ENCODE measurements around the gene GM2A.
"Not testable (repeated sequence)": the region's sequence is repeated elsewhere in the genome, so short reads cannot be mapped to it uniquely, and the experiment has no call there.

Gene GM2A

GRCh38 chr5:151233616-151234085, 19.3 kb upstream of the GM2A start:
- H2AFZ ChIP-seq (ENCODE audit: low read depth, low read length) = no peak overlapping the region
- H3K27me3 ChIP-seq (ENCODE audit: control insufficient read depth in 1 of 2, insufficient read depth in 1 of 2, low read length in 2 of 2) = peaks cover 12 to 41% of the 10 kb centered on the region in 2 experiments
- H3K4me3 ChIP-seq (ENCODE audit: insufficient read depth in 1 of 2, low read depth in 1 of 2, low read length in 2 of 2) = no peak overlapping the region
- no peak for DNase-seq
- no peak overlapping the region for H2BK12ac ChIP-seq (ENCODE audit: low read length in 2 of 2)
- no peak overlapping the region for H3K9ac ChIP-seq (ENCODE audit: low read length)
- no peaks in the 10 kb centered on the region for H3K36me3 ChIP-seq (ENCODE audit: control insufficient read depth in 1 of 2, insufficient read depth in 2 of 2, low read depth in 1 of 2, low read length in 2 of 2)
- no peak overlapping the region for H3K18ac ChIP-seq (ENCODE audit: low read depth in 1 of 2, low read length in 2 of 2)
- no peak overlapping the region for H2BK120ac ChIP-seq (ENCODE audit: low read depth, low read length)
- H2BK15ac ChIP-seq (ENCODE audit: low read depth, poor library complexity, severe bottlenecking) = no peak overlapping the region
- H4K91ac ChIP-seq (ENCODE audit: low read length) = no peak overlapping the region
- H2BK5ac ChIP-seq (ENCODE audit: low read depth, low read length, poor library complexity, severe bottlenecking) = no peak overlapping the region
- no peaks in the 10 kb centered on the region for H3K4me1 ChIP-seq (ENCODE audit: control insufficient read depth, insufficient read depth, low read depth, low read length)
- no peak overlapping the region for H4K8ac ChIP-seq (ENCODE audit: low read length)
- H3K9me3 ChIP-seq (ENCODE audit: control insufficient read depth, low read length) = no peaks in the 10 kb centered on the region
- no peak overlapping the region for H3K27ac ChIP-seq (ENCODE audit: low read length, poor library complexity, severe bottlenecking)
- H2AK5ac ChIP-seq (ENCODE audit: low read length, severe bottlenecking) = no peak overlapping the region
- H3K14ac ChIP-seq (ENCODE audit: low read length in 2 of 2) = no peak overlapping the region
- H3K23ac ChIP-seq (ENCODE audit: low read length in 2 of 2) = no peak overlapping the region
- H3K4ac ChIP-seq (ENCODE audit: low read depth in 1 of 2, low read length in 2 of 2) = no peak overlapping the region
- WGBS = 96% methylated on average over 8 of the region's 8 CpGs
- no peak overlapping the region for H3K4me2 ChIP-seq (ENCODE audit: low read length, poor library complexity, severe bottlenecking)
- H3K79me1 ChIP-seq (replicated peaks; ENCODE audit: low read length, poor library complexity, severe bottlenecking) = no peaks in the 10 kb centered on the region

DNA sequence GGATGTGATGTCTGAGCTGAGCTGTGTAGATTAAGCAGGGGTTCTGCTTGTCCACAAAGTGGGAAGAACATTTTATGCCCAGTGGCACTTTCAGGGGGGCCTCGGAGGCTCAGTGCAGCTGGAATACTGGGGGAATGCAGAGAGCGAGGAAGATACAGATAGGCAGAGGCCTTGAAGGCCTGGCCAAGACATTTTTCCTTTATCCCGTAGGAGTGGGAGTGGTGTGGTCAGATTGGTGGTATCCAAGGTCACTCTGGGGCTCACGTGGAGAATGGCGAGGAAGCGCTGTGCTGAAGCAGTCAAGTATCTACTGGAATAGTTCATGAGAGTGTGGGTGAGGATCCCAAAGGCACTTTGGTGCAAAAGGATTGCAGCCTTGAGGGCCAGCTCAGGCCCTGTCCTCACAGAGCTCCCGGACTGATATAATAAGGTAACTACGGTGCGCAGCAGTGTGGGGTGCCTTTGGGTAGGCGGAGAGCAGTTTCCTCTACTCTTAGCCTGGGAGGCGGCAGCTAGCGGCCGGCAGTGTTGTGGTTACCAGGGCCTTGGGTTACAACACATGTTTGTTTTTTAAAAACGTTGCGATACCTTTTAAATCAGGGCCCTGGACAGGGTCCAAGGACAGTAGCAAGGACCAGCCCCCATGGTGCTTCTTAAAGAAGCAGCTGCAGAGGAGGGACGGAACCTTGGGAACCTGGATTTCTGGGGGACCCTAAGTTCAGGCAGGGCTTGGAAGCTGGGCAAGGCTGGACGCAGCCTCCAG, 18.3 kb upstream of the GM2A start:
- peak; percentile 69 for DNase-seq
- WGBS = 65% methylated on average over 16 of the region's 17 CpGs
- no peaks in the 10 kb centered on the region for H3K4me1 ChIP-seq (ENCODE audit: control insufficient read depth, insufficient read depth, low read depth, low read length)
- no peak overlapping the region for H2AFZ ChIP-seq (ENCODE audit: low read depth, low read length)
- H2BK5ac ChIP-seq (ENCODE audit: low read depth, low read length, poor library complexity, severe bottlenecking) = no peak overlapping the region
- H2BK120ac ChIP-seq (ENCODE audit: low read depth, low read length) = no peak overlapping the region
- peak overlapping the region in 1 of 2 experiments; percentile 50 for H3K18ac ChIP-seq (ENCODE audit: low read depth in 1 of 2, low read length in 2 of 2)
- H2AK5ac ChIP-seq (ENCODE audit: low read length, severe bottlenecking) = no peak overlapping the region
- no peak overlapping the region for H3K27ac ChIP-seq (ENCODE audit: low read length, poor library complexity, severe bottlenecking)
- H3K4me3 ChIP-seq (ENCODE audit: insufficient read depth in 1 of 2, low read depth in 1 of 2, low read length in 2 of 2) = no peak overlapping the region
- H3K4me2 ChIP-seq (ENCODE audit: low read length, poor library complexity, severe bottlenecking) = no peak overlapping the region
- no peaks in the 10 kb centered on the region for H3K36me3 ChIP-seq (ENCODE audit: control insufficient read depth in 1 of 2, insufficient read depth in 2 of 2, low read depth in 1 of 2, low read length in 2 of 2)
- H2BK15ac ChIP-seq (ENCODE audit: low read depth, poor library complexity, severe bottlenecking) = no peak overlapping the region
- peak overlapping the region; percentile 28 for H4K8ac ChIP-seq (ENCODE audit: low read length)
- H2BK12ac ChIP-seq (ENCODE audit: low read length in 2 of 2) = no peak overlapping the region
- H3K23ac ChIP-seq (ENCODE audit: low read length in 2 of 2) = no peak overlapping the region
- H3K9ac ChIP-seq (ENCODE audit: low read length) = peak overlapping the region; percentile 70
- no peak overlapping the region for H3K14ac ChIP-seq (ENCODE audit: low read length in 2 of 2)
- H3K4ac ChIP-seq (ENCODE audit: low read depth in 1 of 2, low read length in 2 of 2) = no peak overlapping the region
- peaks cover 10 to 44% of the 10 kb centered on the region in 2 experiments for H3K27me3 ChIP-seq (ENCODE audit: control insufficient read depth in 1 of 2, insufficient read depth in 1 of 2, low read length in 2 of 2)
- no peaks in the 10 kb centered on the region for H3K79me1 ChIP-seq (replicated peaks; ENCODE audit: low read length, poor library complexity, severe bottlenecking)
- no peak overlapping the region for H4K91ac ChIP-seq (ENCODE audit: low read length)
- no peaks in the 10 kb centered on the region for H3K9me3 ChIP-seq (ENCODE audit: control insufficient read depth, low read length)

- WGBS = 90% methylated on average over 6 of the region's 6 CpGs
Measured at GRCh38 chr5:151235239-151235571, 17.8 kb upstream of the GM2A start.

GRCh38 chr5:151236888-151237287, 16.1 kb upstream of the GM2A start:
- Histone ChIP-seq H3K36me3 (ENCODE audit: control insufficient read depth in 1 of 2, insufficient read depth in 2 of 2, low read depth in 1 of 2, low read length in 2 of 2) (no peaks in the 10 kb centered on the region), H3K79me1 (replicated peaks; ENCODE audit: low read length, poor library complexity, severe bottlenecking) (no peaks in the 10 kb centered on the region), H3K9me3 (ENCODE audit: control insufficient read depth, low read length) (no peaks in the 10 kb centered on the region), H4K8ac (ENCODE audit: low read length) (no peak overlapping the region), H2AK5ac (ENCODE audit: low read length, severe bottlenecking) (no peak overlapping the region), H2BK120ac (ENCODE audit: low read depth, low read length) (no peak overlapping the region), H3K18ac (ENCODE audit: low read depth in 1 of 2, low read length in 2 of 2) (no peak overlapping the region), H3K4me1 (ENCODE audit: control insufficient read depth, insufficient read depth, low read depth, low read length) (no peaks in the 10 kb centered on the region), H4K91ac (ENCODE audit: low read length) (no peak overlapping the region), H3K27ac (ENCODE audit: low read length, poor library complexity, severe bottlenecking) (no peak overlapping the region), H3K27me3 (ENCODE audit: control insufficient read depth in 1 of 2, insufficient read depth in 1 of 2, low read length in 2 of 2) (peaks cover 10 to 37% of the 10 kb centered on the region in 2 experiments), H2BK15ac (ENCODE audit: low read depth, poor library complexity, severe bottlenecking) (no peak overlapping the region), H2BK5ac (ENCODE audit: low read depth, low read length, poor library complexity, severe bottlenecking) (no peak overlapping the region), H3K23ac (ENCODE audit: low read length in 2 of 2) (no peak overlapping the region), H3K4me2 (ENCODE audit: low read length, poor library complexity, severe bottlenecking) (no peak overlapping the region), H3K14ac (ENCODE audit: low read length in 2 of 2) (no peak overlapping the region), H2AFZ (ENCODE audit: low read depth, low read length) (no peak overlapping the region), H2BK12ac (ENCODE audit: low read length in 2 of 2) (no peak overlapping the region), H3K9ac (ENCODE audit: low read length) (no peak overlapping the region), H3K4me3 (ENCODE audit: insufficient read depth in 1 of 2, low read depth in 1 of 2, low read length in 2 of 2) (no peak overlapping the region), H3K4ac (ENCODE audit: low read depth in 1 of 2, low read length in 2 of 2) (no peak overlapping the region)
- DNase-seq = no peak
- WGBS = no CpG with 5 or more reads among the region's 1 CpG

More at GRCh38 chr5:151235239-151235571, 17.8 kb upstream of the GM2A start:
- not testable (repeated sequence) for DNase-seq; H3K9me3 ChIP-seq (ENCODE audit: control insufficient read depth, low read length); H2AK5ac ChIP-seq (ENCODE audit: low read length, severe bottlenecking); H3K4ac ChIP-seq (ENCODE audit: low read depth in 1 of 2, low read length in 2 of 2); H3K27ac ChIP-seq (ENCODE audit: low read length, poor library complexity, severe bottlenecking); H2AFZ ChIP-seq (ENCODE audit: low read depth, low read length); H3K36me3 ChIP-seq (ENCODE audit: control insufficient read depth in 1 of 2, insufficient read depth in 2 of 2, low read depth in 1 of 2, low read length in 2 of 2); H4K91ac ChIP-seq (ENCODE audit: low read length); H3K79me1 ChIP-seq (replicated peaks; ENCODE audit: low read length, poor library complexity, severe bottlenecking); H3K4me2 ChIP-seq (ENCODE audit: low read length, poor library complexity, severe bottlenecking); H3K23ac ChIP-seq (ENCODE audit: low read length in 2 of 2); H2BK5ac ChIP-seq (ENCODE audit: low read depth, low read length, poor library complexity, severe bottlenecking); H2BK120ac ChIP-seq (ENCODE audit: low read depth, low read length); H3K4me1 ChIP-seq (ENCODE audit: control insufficient read depth, insufficient read depth, low read depth, low read length); H4K8ac ChIP-seq (ENCODE audit: low read length); H2BK12ac ChIP-seq (ENCODE audit: low read length in 2 of 2); H3K4me3 ChIP-seq (ENCODE audit: insufficient read depth in 1 of 2, low read depth in 1 of 2, low read length in 2 of 2)
- Histone ChIP-seq H3K14ac (ENCODE audit: low read length in 2 of 2) (peak overlapping the region in 1 of 2 experiments; percentile 26), H3K18ac (ENCODE audit: low read depth in 1 of 2, low read length in 2 of 2) (peak overlapping the region in 1 of 2 experiments; percentile 50), H3K27me3 (ENCODE audit: control insufficient read depth in 1 of 2, insufficient read depth in 1 of 2, low read length in 2 of 2) (peaks cover 10 to 44% of the 10 kb centered on the region in 2 experiments), H3K9ac (ENCODE audit: low read length) (peak overlapping the region; percentile 70), H2BK15ac (ENCODE audit: low read depth, poor library complexity, severe bottlenecking) (peak overlapping the region; percentile 26)

Measured in mesenchymal stem cell (in vitro differentiated cells and primary cell).